ENCODE measurements around the gene PDE1A. TPM values are rescaled to one million over a fixed set of nuclear protein-coding genes. Genes with fewer than 3 reads are reported as not detected.

The PDE1A gene
- total and polyA plus RNA-seq, 12 donors: 4.0 to 17.4 (median 5.8) TPM

- H3K4me3 ChIP-seq: no peak overlapping the region
- no peak overlapping the region for H3K27ac ChIP-seq
- H3K27me3 ChIP-seq: no peaks in the 10 kb centered on the region
- intact Hi-C loops (cut with DNase I): no loop called here
- DNase-seq: no peak
- no peak for TF ChIP-seq CTCF (IDR thresholded peaks at IDR 0.05)
- TF ChIP-seq POLR2A (IDR thresholded peaks at IDR 0.05): no peak
- no peaks in the 10 kb centered on the region for H3K36me3 ChIP-seq (replicated peaks in 1 of 2)
- H3K4me1 ChIP-seq (replicated peaks in 1 of 2): no peaks in the 10 kb centered on the region
- no peaks in the 10 kb centered on the region for H3K9me3 ChIP-seq (replicated peaks in 1 of 3)
Observed at GRCh38 chr2:182446087-182446486, 19.3 kb upstream of the PDE1A start.

GRCh38 chr2:182445391-182445965, 18.6 kb upstream of the PDE1A start:
- Histone ChIP-seq H3K36me3 (replicated peaks in 1 of 2) (no peaks in the 10 kb centered on the region), H3K27ac (no peak overlapping the region), H3K4me3 (no peak overlapping the region), H3K9me3 (replicated peaks in 1 of 3) (no peaks in the 10 kb centered on the region), H3K4me1 (replicated peaks in 1 of 2) (no peaks in the 10 kb centered on the region), H3K27me3 (no peaks in the 10 kb centered on the region)
- 55 to 67% (median 59%) methylated on average over 4 of the region's 4 CpGs for WGBS, 4 donors
- no peak for TF ChIP-seq POLR2A (IDR thresholded peaks at IDR 0.05)
- no peak for TF ChIP-seq CTCF (IDR thresholded peaks at IDR 0.05)
- intact Hi-C loops (cut with DNase I): no loop called here
- DNase-seq: no peak

GRCh38 chr2:182444806-182445205, 18.0 kb upstream of the PDE1A start:
- intact Hi-C loops (cut with DNase I): no loop called here
- no peaks in the 10 kb centered on the region for H3K27me3 ChIP-seq
- DNase-seq: no peak
- H3K27ac ChIP-seq: no peak overlapping the region
- no peaks in the 10 kb centered on the region for H3K36me3 ChIP-seq (replicated peaks in 1 of 2)
- TF ChIP-seq CTCF (IDR thresholded peaks at IDR 0.05) (no peak), POLR2A (IDR thresholded peaks at IDR 0.05) (no peak)
- H3K4me1 ChIP-seq (replicated peaks in 1 of 2): no peaks in the 10 kb centered on the region
- no peak overlapping the region for H3K4me3 ChIP-seq
- H3K9me3 ChIP-seq (replicated peaks in 1 of 3): no peaks in the 10 kb centered on the region
- 82 to 88% (median 82%) methylated on average over 2 of the region's 2 CpGs for WGBS, 4 donors

GRCh38 chr2:182444170-182444569, 17.3 kb upstream of the PDE1A start:
- Histone ChIP-seq H3K27ac (no peak overlapping the region), H3K4me1 (replicated peaks in 1 of 2) (no peaks in the 10 kb centered on the region), H3K9me3 (replicated peaks in 1 of 3) (no peaks in the 10 kb centered on the region), H3K27me3 (no peaks in the 10 kb centered on the region), H3K36me3 (replicated peaks in 1 of 2) (no peaks in the 10 kb centered on the region), H3K4me3 (no peak overlapping the region)
- intact Hi-C loops (cut with DNase I): no loop called here
- no peak for DNase-seq
- TF ChIP-seq CTCF (IDR thresholded peaks at IDR 0.05) (no peak), POLR2A (IDR thresholded peaks at IDR 0.05) (no peak)

Measured in adrenal gland (tissue), 12 donors.